SK-N-SH (cell line): Measurements from ENCODE around the gene SREK1. TPM values are rescaled to one million over a fixed set of nuclear protein-coding genes. Genes with fewer than 3 reads are reported as not detected.

Experiments
- CTCF ChIA-PET: fragments of 300-600, 350-600 bp; formaldehyde crosslinking; extraction: SDS; loops from one replicate; lab custom pipeline; 2021; lab: Yijun Ruan, JAX
- POLR2A ChIA-PET: fragments of 350-600 bp; sonication (Branson Sonifier 250); formaldehyde crosslinking; extraction: SDS; loops from one replicate; lab custom pipeline; 2020; ENCODE audit warnings: antibody characterized with exemption, inconsistent platforms; lab: Yijun Ruan, JAX
- DNase-seq: peaks from one replicate; pipeline ENCODE4 v3.0.0; 2012
- H2AFZ ChIP-seq: fragments of 200-600 bp; sonication (generic); 2 replicates; pipeline ENCODE4 v1.8.1; 2016; ENCODE audit warnings: antibody characterized with exemption, mild to moderate bottlenecking, low read depth
- H3F3A ChIP-seq: fragments of 200-600 bp; sonication (generic); replicated peaks from 2 replicates; pipeline ENCODE3; 2016; ENCODE audit warnings: antibody characterized with exemption, mild to moderate bottlenecking; ENCODE audit not compliant: insufficient read depth
- H3K27ac ChIP-seq, 2 experiments: fragments of 200-500 bp in 1 of 2; fragments of 200-600 bp in 1 of 2; sonication (Bioruptor generic) in 1 of 2; sonication (generic), shearing (Covaris generic) in 1 of 2; 2 replicates each; pipeline versions ENCODE4 v1.5.1 to v1.6.1; 2014 to 2016; ENCODE audit warnings: low read depth in 2 of 2, inconsistent platforms in 1 of 2, low read length in 1 of 2, mild to moderate bottlenecking in 1 of 2, mixed read lengths in 1 of 2
- H3K27me3 ChIP-seq: fragments of 200-600 bp; sonication (generic), shearing (Covaris generic); 2 replicates; pipeline ENCODE4 v1.6.1; 2016; ENCODE audit warnings: mixed run types; ENCODE audit not compliant: insufficient read depth
- H3K36me3 ChIP-seq, 2 experiments: fragments of 200-500 bp in 1 of 2; fragments of 200-600 bp in 1 of 2; sonication (Bioruptor generic) in 1 of 2; sonication (generic) in 1 of 2; replicated peaks in 1 of 2; 2 replicates each; pipeline versions ENCODE3 to v1.5.1; 2014 to 2016; ENCODE audit warnings: low read length in 1 of 2, mild to moderate bottlenecking in 1 of 2; ENCODE audit not compliant: insufficient read depth in 2 of 2, control insufficient read depth in 1 of 2
- H3K4me1 ChIP-seq, 2 experiments: fragments of 200-500 bp in 1 of 2; fragments of 200-600 bp in 1 of 2; sonication (Bioruptor generic) in 1 of 2; sonication (generic), shearing (Covaris generic) in 1 of 2; 2 replicates each; pipeline versions ENCODE4 v1.5.1 to v1.6.1; 2014 to 2016; ENCODE audit warnings: low read depth in 1 of 2, low read length in 1 of 2, mixed run types in 1 of 2; ENCODE audit not compliant: insufficient read depth in 2 of 2, control insufficient read depth in 1 of 2
- H3K4me2 ChIP-seq: fragments of 200-600 bp; sonication (generic), shearing (Covaris generic); 2 replicates; pipeline ENCODE4 v1.6.1; 2017; ENCODE audit warnings: mixed run types
- H3K4me3 ChIP-seq, 2 experiments: fragments of 200-500 bp in 1 of 2; fragments of 200-600 bp in 1 of 2; sonication (Bioruptor generic) in 1 of 2; sonication (generic), shearing (Covaris generic) in 1 of 2; 2 replicates each; pipeline versions ENCODE4 v1.5.1 to v1.8.1; 2014 to 2016; ENCODE audit warnings: low read depth in 2 of 2, inconsistent platforms in 1 of 2, low read length in 1 of 2, mild to moderate bottlenecking in 1 of 2, mixed read lengths in 1 of 2, moderate library complexity in 1 of 2
- H3K79me2 ChIP-seq: fragments of 200-600 bp; sonication (generic); 2 replicates; pipeline ENCODE4 v1.8.1; 2017; ENCODE audit warnings: mild to moderate bottlenecking; ENCODE audit not compliant: insufficient read depth
- H3K9ac ChIP-seq: fragments of 200-600 bp; sonication (generic); 2 replicates; pipeline ENCODE4 v1.6.1; 2017; ENCODE audit warnings: mixed run types
- H3K9me2 ChIP-seq: fragments of 200-600 bp; sonication (generic); 2 replicates; pipeline ENCODE4 v1.6.1; 2017; ENCODE audit warnings: mixed run types
- H3K9me3 ChIP-seq: fragments of 200-600 bp; sonication (generic); 2 replicates; pipeline ENCODE4 v1.6.1; 2017; ENCODE audit warnings: mixed run types, mild to moderate bottlenecking, moderate library complexity
- H4K20me1 ChIP-seq: fragments of 200-600 bp; sonication (generic); 2 replicates; pipeline ENCODE4 v1.6.1; 2017; ENCODE audit warnings: mild to moderate bottlenecking, mixed run types; ENCODE audit not compliant: insufficient read depth
- ELF1 ChIP-seq: IDR thresholded peaks from 2 replicates; pipeline ENCODE4 v1.4.0; 2012
- EP300 ChIP-seq, 2 experiments: IDR thresholded peaks; 2 replicates each; pipeline versions ENCODE4 v1.4.0 to v1.6.1; 2012; ENCODE audit warnings: borderline replicate concordance in 1 of 2, low read depth in 1 of 2, low read length in 1 of 2
- FOXM1 ChIP-seq: IDR thresholded peaks from 2 replicates; pipeline ENCODE4 v1.4.0; 2012; ENCODE audit warnings: low read depth, mild to moderate bottlenecking
- JUND ChIP-seq: IDR thresholded peaks from 2 replicates; pipeline ENCODE4 v1.4.0; 2012
- MEF2A ChIP-seq: IDR thresholded peaks from 2 replicates; pipeline ENCODE4 v1.4.0; 2012; ENCODE audit warnings: low read depth, borderline replicate concordance
- MXI1 ChIP-seq: IDR thresholded peaks from 2 replicates; pipeline ENCODE4 v1.6.1; 2012; ENCODE audit warnings: mild to moderate bottlenecking, low read depth, low read length, improper control_type of control experiment
- PBX3 ChIP-seq: IDR thresholded peaks from 2 replicates; pipeline ENCODE4; 2012
- REST ChIP-seq: IDR thresholded peaks from 2 replicates; pipeline ENCODE4 v1.6.1; 2012; ENCODE audit warnings: mild to moderate bottlenecking, low read depth, low read length, moderate library complexity
- SIN3A ChIP-seq: IDR thresholded peaks from 2 replicates; pipeline ENCODE4 v1.6.1; 2012; ENCODE audit warnings: low read depth, mild to moderate bottlenecking, low read length, moderate library complexity, borderline replicate concordance
- SMC3 ChIP-seq: IDR thresholded peaks from 2 replicates; pipeline ENCODE4 v1.6.1; 2012; ENCODE audit warnings: low read depth, low read length, improper control_type of control experiment
- TAF1 ChIP-seq: IDR thresholded peaks from 2 replicates; pipeline ENCODE4 v1.6.1; 2012; ENCODE audit warnings: low read depth, mild to moderate bottlenecking, low read length, moderate library complexity, borderline replicate concordance
- USF1 ChIP-seq: IDR thresholded peaks from 2 replicates; pipeline ENCODE4 v1.4.0; 2012; ENCODE audit warnings: low read depth, borderline replicate concordance
- WGBS: methylation state at CpG from one replicate; pipeline ENCODE4 v1.1.6; 2017; ENCODE audit warnings: low lambda C conversion rate; 5-methylcytosine and 5-hydroxymethylcytosine counted together
- polyA plus RNA-seq, 3 experiments: library from polyadenylated mRNA; depleted of rRNA; stranded (reverse); fragments of >200 nt; gene quantifications; 2 replicates each; pipeline ENCODE4 v1.2.3, GENCODE V29; 2012
- TF ChIP-seq, protein P1 (sequence below): IDR thresholded peaks from 2 replicates; pipeline ENCODE4 v1.4.0; 2012; ENCODE audit warnings: low read depth
- TF ChIP-seq, protein P2 (sequence below): fragments of 150-350 bp; IDR thresholded peaks from 2 replicates; pipeline ENCODE4 v1.6.1; 2016; ENCODE audit warnings: mild to moderate bottlenecking, low read depth, low read length
- TF ChIP-seq, protein P3 (sequence below): fragments of 200-600 bp; sonication (generic); IDR thresholded peaks from 2 replicates; pipeline ENCODE4 v1.6.1; 2017; ENCODE audit warnings: antibody characterized with exemption, mild to moderate bottlenecking, moderate library complexity

SREK1 gene
- polyA plus RNA-seq, 1 of the 3 experiments (the other 2 are of a cell fraction): 17.5 TPM

DNA sequence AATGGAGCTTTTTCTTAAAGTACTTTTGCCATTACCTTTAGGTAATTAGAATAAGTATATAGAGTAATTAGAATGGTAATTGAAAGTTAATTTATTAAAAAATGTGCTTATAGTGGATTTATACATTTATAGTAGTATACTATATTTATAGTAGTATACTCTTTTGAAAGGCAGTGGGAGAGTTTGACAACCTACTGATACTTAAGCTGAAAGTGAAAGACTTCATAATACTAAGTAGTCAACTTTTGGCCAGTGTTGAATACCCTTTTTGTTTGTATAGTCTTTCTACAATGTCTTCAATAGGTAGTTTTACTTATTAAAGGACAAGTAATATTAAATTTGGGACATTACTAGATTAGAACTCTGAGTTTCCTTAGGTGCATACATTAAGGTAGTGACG, 12.9 kb downstream of the SREK1 start (continued):
- no peak for TF ChIP-seq PBX3

DNA sequence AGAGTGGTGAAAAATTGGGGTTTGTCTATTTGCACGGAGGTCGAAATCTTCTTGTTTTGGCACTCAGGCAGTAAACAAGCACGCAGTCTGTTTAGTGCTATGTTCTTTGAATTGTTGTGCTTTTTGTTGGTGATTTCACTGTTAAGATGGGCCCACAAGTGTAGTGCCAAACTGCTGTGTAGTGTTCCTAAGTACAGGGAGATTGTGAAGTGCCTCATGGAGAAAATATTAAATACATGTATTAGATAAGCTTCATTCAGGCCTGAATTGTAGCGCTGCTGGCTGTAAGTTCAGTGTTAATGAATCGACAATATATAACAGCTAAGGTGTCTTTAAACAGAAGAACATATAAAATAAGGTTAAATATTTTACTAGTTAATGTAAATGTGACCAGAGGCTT, 17.3 kb downstream of the SREK1 start:
- H3K36me3 ChIP-seq: peaks cover 85 to 88% of the 10 kb centered on the region in 2 experiments
- H3K4me1 ChIP-seq: no peaks in the 10 kb centered on the region; a peak in 1 of 4 replicates
- TF ChIP-seq TAF1 (no peak), MXI1 (no peak), SIN3A (no peak), MEF2A (no peak), JUND (no peak), REST (no peak), EP300 (IDR thresholded peaks at IDR 0.05; ENCODE audit: borderline replicate concordance in 1 of 2, low read depth in 1 of 2, low read length in 1 of 2) (no peak), ELF1 (no peak), FOXM1 (no peak), SMC3 (no peak), USF1 (no peak)
- TF ChIP-seq, protein P1, sequence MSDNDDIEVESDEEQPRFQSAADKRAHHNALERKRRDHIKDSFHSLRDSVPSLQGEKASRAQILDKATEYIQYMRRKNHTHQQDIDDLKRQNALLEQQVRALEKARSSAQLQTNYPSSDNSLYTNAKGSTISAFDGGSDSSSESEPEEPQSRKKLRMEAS: no peak
- TF ChIP-seq, protein P2, sequence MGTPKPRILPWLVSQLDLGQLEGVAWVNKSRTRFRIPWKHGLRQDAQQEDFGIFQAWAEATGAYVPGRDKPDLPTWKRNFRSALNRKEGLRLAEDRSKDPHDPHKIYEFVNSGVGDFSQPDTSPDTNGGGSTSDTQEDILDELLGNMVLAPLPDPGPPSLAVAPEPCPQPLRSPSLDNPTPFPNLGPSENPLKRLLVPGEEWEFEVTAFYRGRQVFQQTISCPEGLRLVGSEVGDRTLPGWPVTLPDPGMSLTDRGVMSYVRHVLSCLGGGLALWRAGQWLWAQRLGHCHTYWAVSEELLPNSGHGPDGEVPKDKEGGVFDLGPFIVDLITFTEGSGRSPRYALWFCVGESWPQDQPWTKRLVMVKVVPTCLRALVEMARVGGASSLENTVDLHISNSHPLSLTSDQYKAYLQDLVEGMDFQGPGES: no peak
- TF ChIP-seq, protein P3, sequence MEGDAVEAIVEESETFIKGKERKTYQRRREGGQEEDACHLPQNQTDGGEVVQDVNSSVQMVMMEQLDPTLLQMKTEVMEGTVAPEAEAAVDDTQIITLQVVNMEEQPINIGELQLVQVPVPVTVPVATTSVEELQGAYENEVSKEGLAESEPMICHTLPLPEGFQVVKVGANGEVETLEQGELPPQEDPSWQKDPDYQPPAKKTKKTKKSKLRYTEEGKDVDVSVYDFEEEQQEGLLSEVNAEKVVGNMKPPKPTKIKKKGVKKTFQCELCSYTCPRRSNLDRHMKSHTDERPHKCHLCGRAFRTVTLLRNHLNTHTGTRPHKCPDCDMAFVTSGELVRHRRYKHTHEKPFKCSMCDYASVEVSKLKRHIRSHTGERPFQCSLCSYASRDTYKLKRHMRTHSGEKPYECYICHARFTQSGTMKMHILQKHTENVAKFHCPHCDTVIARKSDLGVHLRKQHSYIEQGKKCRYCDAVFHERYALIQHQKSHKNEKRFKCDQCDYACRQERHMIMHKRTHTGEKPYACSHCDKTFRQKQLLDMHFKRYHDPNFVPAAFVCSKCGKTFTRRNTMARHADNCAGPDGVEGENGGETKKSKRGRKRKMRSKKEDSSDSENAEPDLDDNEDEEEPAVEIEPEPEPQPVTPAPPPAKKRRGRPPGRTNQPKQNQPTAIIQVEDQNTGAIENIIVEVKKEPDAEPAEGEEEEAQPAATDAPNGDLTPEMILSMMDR: no peak
- H3K4me2 ChIP-seq: no peak overlapping the region
- no peak overlapping the region for H3K4me3 ChIP-seq
- CTCF ChIA-PET: interaction anchor here (1.1 kb wide), 1 partner anchor 22 kb away, joined by 3 read pairs; no protein-coding TSS in a partner anchor
- H3K9me3 ChIP-seq: no peaks in the 10 kb centered on the region
- no peak overlapping the region for H2AFZ ChIP-seq
- no peaks in the 10 kb centered on the region for H3K27me3 ChIP-seq
- WGBS: 99% methylated on average over 5 of the region's 5 CpGs
- no peaks in the 10 kb centered on the region for H3F3A ChIP-seq
- DNase-seq: no peak
- H3K27ac ChIP-seq: no peak overlapping the region; a peak in 1 of 4 replicates
- H3K79me2 ChIP-seq: peaks cover 45% of the 10 kb centered on the region
- POLR2A ChIA-PET: no interaction called here
- no peaks in the 10 kb centered on the region for H4K20me1 ChIP-seq
- no peaks in the 10 kb centered on the region for H3K9me2 ChIP-seq
- H3K9ac ChIP-seq: no peak overlapping the region
